GM19043 (cell line): ENCODE data around the gene GOLGA3.
"Not testable (repeated sequence)": the region's sequence is repeated elsewhere in the genome, so short reads cannot be mapped to it uniquely, and the experiment has no call there.

Source experiments
- ATAC-seq: cut with Tn5 transposase; IDR thresholded peaks from one replicate; pipeline ENCODE4 v1.9.1; 2021; ENCODE audit warnings: low read depth; ENCODE audit not compliant: unreplicated experiment

Gene GOLGA3

DNA sequence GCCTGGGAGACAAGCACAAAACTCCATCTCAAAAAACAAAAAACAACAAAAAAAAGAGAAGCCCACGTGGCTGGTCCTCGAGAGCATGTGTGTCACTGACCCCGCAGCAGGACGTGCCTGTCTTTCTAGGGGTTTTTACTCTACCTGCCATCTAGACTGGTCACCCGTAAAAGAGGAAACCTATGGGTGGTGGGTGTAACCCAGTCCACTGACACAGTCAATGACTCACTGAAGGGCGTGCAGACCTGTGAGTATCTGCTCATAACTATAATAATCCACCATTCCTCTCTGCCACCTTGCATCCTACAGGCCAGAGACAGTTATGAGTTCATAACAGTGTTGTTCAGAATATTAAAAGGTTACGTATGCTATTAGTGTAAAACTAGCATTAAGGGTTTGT, 4.6 kb downstream of the GOLGA3 start:
- no peak for ATAC-seq

DNA sequence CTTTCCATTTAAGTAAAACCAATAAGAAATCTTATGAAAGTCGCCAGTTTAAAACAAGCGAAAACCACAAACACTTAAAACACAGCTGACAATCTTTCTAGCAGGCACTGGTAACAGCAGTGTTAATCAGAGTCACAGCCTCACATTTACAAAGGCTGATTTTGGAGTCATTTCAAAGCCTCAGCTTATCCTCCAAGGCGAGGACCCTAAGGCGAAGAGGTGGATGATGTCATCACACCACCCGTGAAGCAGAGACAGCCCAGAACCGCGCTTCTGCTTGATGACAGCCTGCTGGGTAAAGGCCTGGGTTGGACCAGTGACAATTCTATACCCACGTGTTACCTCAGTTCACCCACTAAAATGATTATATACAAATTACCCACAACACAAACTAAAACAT, 10.1 kb downstream of the GOLGA3 start:
- no peak for ATAC-seq

DNA sequence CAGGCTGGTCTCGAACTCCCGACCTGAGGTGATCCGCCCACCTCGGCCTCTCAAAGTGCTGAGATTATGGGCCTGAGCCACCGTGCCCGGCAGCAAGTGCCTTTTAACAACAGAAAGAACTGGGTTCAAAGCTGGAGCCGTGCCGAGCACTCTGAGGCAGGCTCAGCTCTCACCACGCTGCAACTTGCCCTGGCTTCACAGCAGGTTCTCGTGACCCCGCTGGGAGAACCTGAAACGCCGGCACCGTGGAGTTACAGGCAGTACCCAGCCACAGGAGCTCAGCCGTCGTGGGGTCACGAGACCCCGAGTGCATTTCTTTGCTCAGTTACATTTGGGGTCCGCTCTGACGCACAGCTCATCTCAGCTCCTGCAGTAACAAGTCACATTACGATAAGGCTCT, 14.4 kb downstream of the GOLGA3 start:
- no peak for ATAC-seq

DNA sequence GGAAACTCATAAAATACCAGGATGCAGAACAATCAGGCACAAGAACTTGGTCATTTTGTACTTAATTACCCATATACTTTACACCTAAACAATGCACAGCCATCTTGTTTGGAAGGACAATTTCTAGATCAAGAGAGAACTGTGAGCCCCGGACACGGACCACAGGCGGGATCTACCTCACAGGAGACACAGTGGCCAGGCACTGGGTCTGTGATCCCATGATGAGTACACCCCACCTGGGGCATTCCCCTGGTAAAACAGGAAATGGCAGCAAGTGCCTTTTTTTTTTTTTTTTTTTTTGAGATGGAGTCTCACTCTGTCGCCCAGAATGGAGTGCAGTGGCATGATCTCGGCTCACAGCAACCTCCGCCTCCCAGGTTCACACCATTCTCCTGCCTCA, 15.2 kb downstream of the GOLGA3 start:
- ATAC-seq, result no peak

DNA sequence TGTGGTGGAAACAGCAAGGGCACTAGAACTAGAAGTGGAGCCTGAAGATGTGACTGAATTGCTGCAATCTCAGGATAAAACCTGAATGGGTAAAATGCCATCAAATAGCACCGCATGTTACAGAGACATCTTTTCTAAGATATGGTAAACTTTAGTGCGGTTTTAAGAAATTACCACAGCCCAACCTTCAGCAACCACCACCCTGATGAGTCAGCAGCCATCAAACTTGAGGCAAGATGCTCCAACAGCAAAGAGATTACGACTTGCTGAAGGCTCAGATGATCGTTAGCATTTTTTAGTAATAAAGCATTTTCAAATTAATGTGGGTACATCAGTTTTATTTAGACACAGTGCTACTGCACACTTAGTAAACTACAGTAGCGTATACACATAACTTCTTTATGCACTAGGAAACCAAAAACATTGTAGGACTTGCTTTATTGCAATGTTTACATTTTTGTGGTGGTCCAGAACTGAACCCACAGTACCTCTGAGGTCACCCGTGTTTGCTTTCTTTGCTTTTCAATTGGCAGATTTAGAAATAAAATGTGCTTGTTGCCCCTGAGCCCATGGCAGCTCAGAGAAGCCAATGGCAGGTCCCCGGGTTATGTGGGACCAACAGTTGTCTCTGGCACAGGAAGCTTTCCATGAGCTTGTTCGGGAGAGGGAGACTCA, 15.9 kb downstream of the GOLGA3 start:
- ATAC-seq, result no peak

DNA sequence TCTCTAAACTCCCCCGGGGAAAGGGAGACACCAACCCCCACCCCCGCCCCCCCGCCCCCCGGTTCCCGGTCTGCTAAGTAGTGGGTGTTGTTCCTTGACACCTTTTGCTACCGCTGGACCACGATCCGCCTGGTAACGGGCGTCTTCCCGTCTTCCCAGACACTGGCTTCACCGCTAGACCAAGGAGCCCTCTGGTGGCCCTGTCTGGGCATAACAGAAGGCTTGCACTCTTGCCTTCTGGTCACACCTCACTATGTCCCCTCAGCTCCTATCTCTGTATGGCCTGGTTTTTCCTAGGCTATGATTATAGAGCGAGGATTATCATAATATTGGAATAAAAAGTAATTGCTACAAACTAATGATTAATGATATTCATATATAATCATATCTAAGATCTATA, 19.3 kb downstream of the GOLGA3 start:
- ATAC-seq, result not testable (repeated sequence)

DNA sequence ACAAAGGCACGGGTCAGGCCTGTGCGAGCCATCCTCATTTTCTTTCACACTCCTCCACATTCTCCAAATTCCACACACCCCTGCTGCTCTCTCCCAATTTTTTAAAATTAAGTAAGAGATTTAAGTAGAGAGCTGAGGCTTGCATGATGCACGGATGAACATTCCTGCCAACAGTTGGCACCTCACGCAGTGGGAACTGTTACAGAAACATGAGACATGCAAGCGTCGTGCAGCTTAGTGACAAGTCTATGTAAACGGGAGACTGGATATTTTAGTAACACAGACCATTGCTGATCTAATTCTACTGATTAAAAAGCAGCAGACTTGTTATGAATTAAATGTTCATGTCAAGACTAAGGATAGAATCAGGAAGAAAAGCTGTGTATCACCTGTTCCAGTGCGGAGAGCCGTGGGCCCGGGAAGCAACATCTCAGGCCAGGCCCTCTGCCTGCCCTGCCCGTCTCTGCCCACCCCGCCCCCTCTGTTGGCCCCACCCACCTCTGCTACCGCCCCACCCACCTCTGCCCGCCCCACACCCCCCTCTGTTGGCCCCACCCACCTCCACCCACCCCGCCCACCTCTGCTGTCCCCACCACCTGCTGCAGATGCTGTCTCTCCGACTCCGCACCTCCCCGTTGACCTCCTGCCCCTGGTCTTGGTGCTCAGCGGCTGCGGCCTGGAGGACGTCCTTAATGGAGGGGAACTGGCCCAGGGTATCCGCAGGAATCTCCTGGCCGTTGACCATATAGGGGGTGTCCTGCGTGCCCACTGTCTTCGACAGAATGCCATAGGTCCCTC, 21.2 kb downstream of the GOLGA3 start:
- no peak for ATAC-seq

DNA sequence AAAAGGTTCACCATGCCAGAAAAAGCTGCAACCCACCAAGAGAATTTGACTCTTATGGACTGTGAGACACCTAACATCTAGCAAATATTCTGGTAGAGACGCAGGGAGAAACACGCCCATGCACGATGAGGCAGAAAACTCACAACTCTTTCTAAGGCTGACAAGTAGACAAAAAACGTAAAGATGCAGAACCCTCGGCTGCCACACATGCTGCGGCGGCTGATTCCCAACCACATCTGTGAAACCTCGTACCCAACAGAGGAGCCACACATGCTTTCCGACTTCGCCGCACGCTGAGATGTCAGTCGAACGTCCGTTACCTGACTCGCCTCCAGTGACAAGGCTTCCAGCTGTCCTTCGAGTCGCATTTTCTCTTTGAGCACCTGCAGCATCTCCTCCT, 21.8 kb downstream of the GOLGA3 start:
- no peak for ATAC-seq

DNA sequence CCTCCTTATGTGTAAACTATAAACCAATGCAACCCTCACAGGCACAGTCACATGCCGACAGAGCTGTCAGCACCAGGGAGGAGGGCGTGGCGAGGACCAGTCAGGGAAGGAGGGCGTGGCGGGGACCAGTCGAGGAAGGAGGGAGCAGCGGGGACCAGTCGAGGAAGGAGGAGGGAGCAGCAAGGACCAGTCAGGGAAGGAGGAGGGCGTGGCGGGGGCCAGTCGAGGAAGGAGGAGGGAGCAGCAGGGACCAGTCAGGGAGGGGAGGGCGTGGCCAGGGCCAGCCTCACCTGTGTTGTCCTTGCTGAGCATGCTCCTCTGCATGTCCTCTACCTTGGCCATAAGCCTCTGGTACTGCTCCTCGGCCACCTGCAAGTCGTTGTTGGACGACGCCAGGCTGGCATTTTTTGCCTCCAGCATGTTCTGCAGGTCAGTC, 24.2 kb downstream of the GOLGA3 start:
- no peak for ATAC-seq

DNA sequence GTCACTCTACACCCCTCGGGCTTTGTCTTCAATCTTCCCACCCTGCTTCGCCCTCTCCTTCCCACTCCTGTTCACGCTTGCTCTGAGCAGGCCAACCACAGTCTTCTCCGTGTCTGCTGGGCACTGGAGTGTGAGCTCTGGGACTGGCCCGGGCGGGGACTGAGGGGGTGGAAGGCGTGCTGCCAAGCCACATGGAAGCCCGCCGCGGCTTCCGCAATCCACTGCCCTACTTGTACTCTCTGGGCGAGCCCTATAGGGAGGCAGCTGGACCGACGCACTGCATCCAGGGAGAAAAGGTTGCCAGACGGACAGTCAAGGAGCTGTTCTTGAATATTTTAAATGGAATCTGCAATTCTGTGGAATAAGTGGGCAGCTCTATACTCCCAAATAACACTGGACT, 24.8 kb downstream of the GOLGA3 start:
- no peak for ATAC-seq

DNA sequence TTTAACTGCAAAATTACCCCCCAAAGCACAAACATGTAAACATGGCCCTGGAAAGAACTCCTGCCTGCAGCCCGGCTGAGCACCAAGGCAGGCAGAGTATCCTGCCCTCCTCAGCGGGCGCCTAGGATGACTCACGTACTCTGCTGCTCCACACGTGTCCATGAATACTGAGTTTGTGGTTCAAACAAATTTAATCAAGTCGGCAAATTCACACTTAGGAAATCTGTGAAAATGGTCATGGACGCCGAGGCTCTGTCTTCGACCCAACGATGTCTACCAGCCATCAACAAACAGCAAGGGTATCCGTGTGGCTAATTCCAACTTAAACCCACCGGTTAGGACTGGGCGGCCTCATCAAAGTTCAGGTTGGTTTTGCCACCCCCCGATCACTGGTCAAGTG, 25.5 kb downstream of the GOLGA3 start:
- no peak for ATAC-seq

DNA sequence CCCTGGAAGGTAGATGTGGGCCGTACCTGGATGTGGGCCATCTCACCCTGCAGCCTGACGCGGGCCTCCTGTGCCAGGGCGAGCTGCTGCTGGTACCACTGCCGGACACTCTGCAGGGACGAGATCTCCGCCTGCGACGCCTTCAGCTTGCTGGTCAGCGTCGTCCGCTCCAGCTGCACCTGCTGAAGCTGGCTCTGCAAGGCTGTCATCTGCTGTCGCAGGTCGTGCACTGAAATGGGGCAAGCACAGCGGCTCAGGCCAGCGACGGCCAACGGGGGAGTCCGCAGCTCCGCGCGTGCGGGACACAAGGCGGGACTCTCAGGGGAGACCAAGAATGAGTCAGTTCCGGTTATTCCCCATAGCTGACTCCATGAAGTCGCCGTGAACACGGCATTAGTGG, 26.9 kb downstream of the GOLGA3 start:
- no peak for ATAC-seq

DNA sequence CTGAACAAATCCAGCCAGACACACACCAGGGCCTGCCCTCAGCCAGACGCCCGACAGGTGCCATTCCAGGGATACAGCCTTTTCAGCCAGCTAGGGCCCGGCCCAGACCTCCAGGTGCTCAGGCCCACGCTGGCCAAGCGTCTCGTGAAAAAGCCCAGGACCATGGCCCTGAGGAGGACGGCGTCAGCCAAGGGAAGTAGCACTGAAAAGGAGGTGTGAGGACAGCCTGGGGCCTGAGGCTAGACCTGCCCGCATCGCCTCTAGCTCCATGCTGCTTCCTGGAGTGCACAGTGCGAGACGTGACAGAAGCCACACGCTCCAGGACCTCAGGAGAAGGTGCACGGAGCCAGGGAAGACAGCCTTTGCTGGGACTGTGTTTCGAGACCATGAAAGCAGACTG, 29.8 kb downstream of the GOLGA3 start:
- no peak for ATAC-seq

DNA sequence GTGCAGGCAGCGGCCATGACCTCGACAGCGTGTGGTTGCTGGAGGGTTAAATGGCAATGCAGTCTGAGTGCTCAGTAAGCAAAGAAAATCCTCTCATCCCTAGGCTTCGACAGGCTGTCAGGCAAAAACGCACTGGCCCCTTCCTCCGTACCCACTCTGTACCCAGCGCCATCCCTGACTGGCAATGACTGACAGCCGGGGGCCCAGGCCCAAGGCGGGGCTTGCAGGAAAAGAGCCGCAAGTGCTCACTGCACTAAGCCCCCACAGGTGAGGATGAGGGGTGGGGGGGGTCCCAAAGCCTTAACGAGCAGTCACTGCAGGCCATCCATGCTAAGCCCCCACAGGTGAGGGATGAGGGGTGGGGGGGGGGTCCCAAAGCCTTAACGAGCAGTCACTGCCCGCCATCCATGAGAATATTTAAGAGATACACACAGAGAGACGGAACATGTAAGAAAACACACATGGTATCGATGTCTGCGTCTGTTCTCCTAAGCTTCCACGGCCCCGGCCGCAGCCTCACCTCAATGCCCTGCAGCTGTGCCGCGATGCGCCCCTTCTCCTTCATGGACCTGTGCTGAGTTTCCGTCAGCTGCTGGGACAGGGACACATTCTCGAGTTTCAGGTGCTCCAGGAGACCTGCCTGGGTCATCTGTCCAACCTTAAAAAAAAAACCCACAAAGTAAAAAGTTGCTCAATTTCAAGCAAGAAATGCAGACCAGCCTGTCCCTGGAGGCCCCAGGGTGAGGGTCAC, 30.7 kb downstream of the GOLGA3 start:
- no peak for ATAC-seq

DNA sequence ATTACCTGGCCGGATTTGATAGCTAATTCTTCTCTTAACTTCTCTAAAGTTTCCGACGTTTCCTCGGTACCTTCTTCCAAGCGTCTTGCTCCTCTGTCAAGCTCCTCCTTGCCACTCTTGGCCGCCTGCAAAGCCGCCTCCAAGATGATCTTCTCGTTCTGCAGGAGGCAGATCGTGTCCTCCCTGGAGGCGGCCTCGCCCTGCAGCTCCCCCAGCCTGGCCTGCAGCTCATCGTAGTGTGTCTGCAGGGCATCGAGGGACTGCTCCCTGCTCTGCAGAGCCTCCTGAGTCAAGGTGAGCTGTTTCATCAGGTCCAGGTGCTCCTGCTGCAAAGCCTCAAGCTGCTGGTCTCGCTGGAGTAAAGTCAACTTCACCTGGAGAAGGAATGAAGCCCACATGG, 32.8 kb downstream of the GOLGA3 start:
- no peak for ATAC-seq

DNA sequence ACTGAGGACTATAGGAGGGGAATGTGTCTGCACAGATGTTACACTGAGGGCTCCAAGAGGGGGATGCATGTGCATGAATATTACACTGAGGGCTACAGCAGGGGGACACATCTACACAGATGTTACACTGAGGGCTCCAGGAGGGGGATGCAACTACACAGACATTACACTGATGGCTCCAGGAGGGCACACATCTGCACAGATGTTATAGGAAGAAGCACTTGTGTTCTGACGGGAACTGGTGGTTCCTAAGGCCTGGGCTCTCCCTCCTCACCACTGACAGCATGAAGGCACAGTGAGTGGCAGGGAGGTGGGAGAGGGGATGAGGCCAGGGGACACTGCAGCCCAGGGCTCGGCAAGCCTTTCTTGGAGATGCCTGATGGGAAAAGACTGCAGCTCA, 36.7 kb downstream of the GOLGA3 start:
- not testable (repeated sequence) for ATAC-seq

DNA sequence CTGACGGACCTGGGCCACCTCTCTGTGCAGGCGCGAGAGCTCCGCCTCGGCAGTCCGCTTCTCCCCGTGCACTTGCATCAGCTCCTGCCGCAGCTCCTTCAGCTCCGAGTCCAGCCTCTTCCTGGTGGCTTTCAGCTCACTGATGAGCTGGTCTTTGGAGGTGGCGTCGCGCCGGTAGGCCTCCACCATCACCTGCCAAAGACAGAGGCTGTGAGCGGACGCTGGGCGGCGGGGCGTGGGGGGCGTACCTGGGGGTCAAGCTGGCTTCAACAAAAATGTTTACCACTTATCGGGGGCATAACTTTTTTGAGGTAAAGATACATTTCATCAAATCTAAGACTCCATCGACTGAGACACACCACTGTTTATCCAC, 39.6 kb downstream of the GOLGA3 start:
- no peak for ATAC-seq

DNA sequence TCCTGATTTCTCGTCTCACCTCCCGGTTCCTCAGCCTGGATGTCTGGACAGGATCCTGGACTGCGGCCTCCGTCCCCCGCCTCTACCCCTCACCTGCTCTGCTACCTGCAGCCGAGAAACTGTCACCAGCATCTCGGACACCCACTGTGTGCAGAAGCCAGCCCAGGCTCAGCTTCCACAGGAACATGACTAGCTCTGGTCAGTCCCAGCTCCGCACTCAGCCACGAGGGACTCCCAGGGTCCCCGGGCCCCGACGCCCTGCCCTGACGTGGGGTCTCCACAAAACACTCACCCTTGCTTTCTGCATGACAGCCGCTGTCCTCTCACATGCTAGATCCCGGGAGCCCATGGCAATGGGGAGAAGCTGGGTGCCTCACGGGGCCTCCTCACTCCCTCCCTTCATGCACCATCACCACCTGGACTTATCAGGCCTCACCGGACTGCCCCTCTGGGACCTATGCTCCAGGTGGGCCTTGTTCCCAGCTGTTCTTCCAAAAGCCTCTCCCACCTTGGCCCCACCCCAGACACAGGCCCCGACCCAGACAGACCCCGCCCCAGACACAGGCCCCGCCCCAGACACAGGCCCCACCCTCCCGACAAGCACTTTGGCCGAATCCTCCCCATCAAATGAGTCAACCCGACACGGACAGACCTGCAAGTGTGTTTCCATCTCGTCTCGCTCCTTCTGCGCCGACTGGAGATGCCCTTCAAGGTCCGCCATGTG, 40.1 kb downstream of the GOLGA3 start:
- no peak for ATAC-seq

DNA sequence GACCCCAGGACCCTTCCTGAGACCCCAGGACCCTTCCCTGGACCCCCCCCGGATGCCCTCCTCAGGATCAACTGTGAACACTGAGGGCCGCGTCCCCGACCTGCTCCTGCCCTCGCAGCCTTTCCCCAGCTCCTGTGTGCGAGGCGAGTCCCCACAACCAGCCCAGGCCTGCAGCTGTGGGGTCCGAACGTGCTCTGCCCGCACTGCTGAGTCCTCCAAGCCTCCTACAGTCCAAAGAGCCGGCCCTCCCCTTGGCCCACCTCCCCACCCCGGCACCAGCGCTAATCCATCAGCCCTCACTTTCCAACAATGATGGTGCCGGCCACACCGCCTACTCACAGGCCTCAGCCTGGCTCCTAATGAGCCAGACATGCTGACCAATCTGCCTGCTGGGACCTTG, 40.8 kb downstream of the GOLGA3 start:
- no peak for ATAC-seq

DNA sequence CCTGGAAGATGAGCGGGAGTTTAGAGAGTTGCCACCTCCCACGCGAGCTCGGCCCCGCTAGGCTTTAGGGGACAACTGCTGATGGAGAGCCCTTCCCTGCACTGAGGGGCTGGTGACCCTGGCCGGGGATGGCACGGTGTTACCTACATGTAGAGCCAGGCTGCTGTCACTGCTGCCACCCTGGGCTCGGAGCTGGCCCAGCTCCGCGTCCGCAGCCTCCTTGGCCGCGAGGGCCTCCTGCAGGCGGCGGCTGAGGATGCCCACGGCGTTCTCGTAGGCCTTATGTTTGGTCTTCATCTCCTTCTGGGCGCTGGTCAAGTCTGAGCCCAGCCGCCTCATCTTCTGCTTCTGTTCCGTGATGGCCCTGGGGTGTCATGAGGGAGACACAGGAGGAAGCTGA, 42.5 kb downstream of the GOLGA3 start:
- ATAC-seq, result no peak

DNA sequence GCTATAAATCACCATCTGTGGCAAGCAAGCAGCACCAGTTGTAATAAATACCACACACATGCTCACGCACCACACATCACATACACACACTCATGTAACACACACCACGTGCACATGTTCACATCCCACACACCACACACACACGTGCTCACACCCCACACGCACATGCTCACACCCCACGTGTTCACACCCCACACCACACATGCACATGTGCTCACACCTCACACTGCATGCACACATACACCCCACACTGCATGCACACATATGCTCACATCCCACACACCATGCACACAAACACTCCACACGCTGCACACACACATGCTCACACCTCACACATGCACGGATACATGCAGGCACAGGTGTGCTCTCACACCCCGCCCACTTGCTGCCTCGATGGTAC, 44.1 kb downstream of the GOLGA3 start:
- ATAC-seq, result no peak
